Activated CD4-positive, alpha-beta T cell treated with anti-CD3 and anti-CD28 coated beads, Interleukin-2, Interleukin-4, amounts not matched to agents 100 ng/mL and 50 ng/mL, durations not matched to agents 16 hours and 8 hours (primary cell): Measurements from ENCODE around the gene THBS4.
"Not testable (repeated sequence)": the region's sequence is repeated elsewhere in the genome, so short reads cannot be mapped to it uniquely, and the experiment has no call there.

Experiments
- DNase-seq: peaks from one replicate; pipeline ENCODE4 v3.0.0-alpha.2; 2020; ENCODE audit warnings: low spot score

THBS4 gene

GRCh38 chr5:80076131-80077050, 41.2 kb downstream of the THBS4 start:
- DNase-seq: no peak

GRCh38 chr5:80077051-80077714, 42.0 kb downstream of the THBS4 start:
- no peak for DNase-seq

- no peak for DNase-seq
These were observed 43.8 kb downstream of the THBS4 start for GRCh38 chr5:80078921-80079320.

- no peak for DNase-seq
These were observed 47.1 kb downstream of the THBS4 start for GRCh38 chr5:80082281-80082680.

- peak; percentile 75 for DNase-seq
These were observed 47.6 kb downstream of the THBS4 start for GRCh38 chr5:80082731-80083100.

- DNase-seq: peak; percentile 70
These were observed 48.1 kb downstream of the THBS4 start for GRCh38 chr5:80083101-80083890.

GRCh38 chr5:80090884-80091166, 55.7 kb downstream of the THBS4 start:
- DNase-seq: no peak

GRCh38 chr5:80091792-80092192, 56.6 kb downstream of the THBS4 start:
- peak; percentile 68 for DNase-seq

GRCh38 chr5:80092486-80093107, 57.4 kb downstream of the THBS4 start:
- no peak for DNase-seq

GRCh38 chr5:80093796-80094195, 58.6 kb downstream of the THBS4 start:
- no peak for DNase-seq

GRCh38 chr5:80094236-80094738, 59.1 kb downstream of the THBS4 start:
- no peak for DNase-seq

GRCh38 chr5:80097451-80097850, 62.3 kb downstream of the THBS4 start:
- no peak for DNase-seq

GRCh38 chr5:80101993-80102392, 66.8 kb downstream of the THBS4 start:
- DNase-seq: peak; percentile 26

- no peak for DNase-seq
These were observed 68.2 kb downstream of the THBS4 start for GRCh38 chr5:80103371-80103770.

- no peak for DNase-seq
These were observed 70.7 kb downstream of the THBS4 start for GRCh38 chr5:80105698-80106439.

- no peak for DNase-seq
These were observed 71.8 kb downstream of the THBS4 start for GRCh38 chr5:80106916-80107315.

GRCh38 chr5:80109646-80110478, 74.7 kb downstream of the THBS4 start:
- no peak for DNase-seq

GRCh38 chr5:80111376-80111990, 76.3 kb downstream of the THBS4 start:
- not testable (repeated sequence) for DNase-seq

GRCh38 chr5:80114860-80115259, 79.7 kb downstream of the THBS4 start:
- DNase-seq: no peak

- no peak for DNase-seq
These were observed 80.9 kb downstream of the THBS4 start for GRCh38 chr5:80116000-80116399.
